SK-N-SH treated with all-trans-retinoic acid at 6 μM for 48 hours (cell line): ENCODE measurements around the gene PLA2G4F.

Experiments used
- ATAC-seq: fragments of 200-7000 bp; cut with Tn5 transposase; 3 replicates; pipeline ENCODE4 v1.9.1; 2020; ENCODE audit warnings: mild to moderate bottlenecking, moderate library complexity
- ARNTL ChIP-seq: fragments of 450-650 bp; formaldehyde crosslinking; IDR thresholded peaks from 2 replicates; pipeline ENCODE4 v1.5.0; 2020; ENCODE audit warnings: low read depth, mild to moderate bottlenecking, moderate library complexity, borderline replicate concordance
- BACH2 ChIP-seq: fragments of 250-450 bp; sonication (Bioruptor Pico); IDR thresholded peaks from 2 replicates; pipeline ENCODE4 v1.9.0; 2021; ENCODE audit warnings: mild to moderate bottlenecking, borderline replicate concordance
- CREB5 ChIP-seq: fragments of 250-450 bp; sonication (Bioruptor Pico); IDR thresholded peaks from 2 replicates; pipeline ENCODE4 v1.5.1; 2020; ENCODE audit warnings: low read depth, mild to moderate bottlenecking, moderate library complexity
- CSDC2 ChIP-seq: fragments of 250-450 bp; sonication (Bioruptor Pico); IDR thresholded peaks from 2 replicates; pipeline ENCODE4 v1.5.0; 2020; ENCODE audit warnings: mild to moderate bottlenecking, moderate library complexity
- CSRNP3 ChIP-seq: fragments of 250-450 bp; sonication (Bioruptor Pico); IDR thresholded peaks from 2 replicates; pipeline ENCODE4 v1.5.1; 2021; ENCODE audit warnings: mild to moderate bottlenecking, moderate library complexity
- ESRRG ChIP-seq: fragments of 250-450 bp; sonication (Bioruptor Pico); IDR thresholded peaks from 2 replicates; pipeline ENCODE4 v1.6.1; 2021; ENCODE audit warnings: mild to moderate bottlenecking
- GLIS3 ChIP-seq: fragments of 250-450 bp; sonication (Bioruptor Pico); IDR thresholded peaks from 2 replicates; pipeline ENCODE4 v1.5.0; 2020; ENCODE audit warnings: mild to moderate bottlenecking, moderate library complexity
- ISL1 ChIP-seq: fragments of 250-450 bp; sonication (Bioruptor Pico); IDR thresholded peaks from 2 replicates; pipeline ENCODE4 v2.1.2; 2022; ENCODE audit warnings: mild to moderate bottlenecking, moderate library complexity
- OSR1 ChIP-seq: fragments of 250-450 bp; sonication (Bioruptor Pico); IDR thresholded peaks from 2 replicates; pipeline ENCODE4 v1.8.0; 2022; ENCODE audit warnings: moderate library complexity, mild to moderate bottlenecking, inconsistent platforms
- PATZ1 ChIP-seq: fragments of 250-450 bp; sonication (Bioruptor Pico); IDR thresholded peaks from 2 replicates; pipeline ENCODE4 v1.8.0; 2020; ENCODE audit warnings: mild to moderate bottlenecking, moderate library complexity, borderline replicate concordance
- POU6F1 ChIP-seq: fragments of 250-450 bp; sonication (Bioruptor Pico); IDR thresholded peaks from 2 replicates; pipeline ENCODE4 v1.8.0; 2021; ENCODE audit warnings: low read depth, mild to moderate bottlenecking, moderate library complexity, borderline replicate concordance
- PPARA ChIP-seq: fragments of 250-450 bp; sonication (Bioruptor Pico); IDR thresholded peaks from 2 replicates; pipeline ENCODE4 v1.5.0; 2020; ENCODE audit warnings: mild to moderate bottlenecking, borderline replicate concordance
- RARB ChIP-seq: fragments of 250-450 bp; sonication (Bioruptor Pico); IDR thresholded peaks from 2 replicates; pipeline ENCODE4 v1.8.0; 2021; ENCODE audit warnings: mild to moderate bottlenecking, moderate library complexity
- SNAI2 ChIP-seq: fragments of 250-450 bp; sonication (Bioruptor Pico); IDR thresholded peaks from 2 replicates; pipeline ENCODE4 v1.5.0; 2020; ENCODE audit warnings: mild to moderate bottlenecking, moderate library complexity
- TCF4 ChIP-seq: fragments of 250-450 bp; sonication (Bioruptor Pico); IDR thresholded peaks from 2 replicates; pipeline ENCODE4 v1.8.0; 2021; ENCODE audit warnings: mild to moderate bottlenecking, moderate library complexity, borderline replicate concordance
- TOX ChIP-seq: fragments of 250-450 bp; sonication (Bioruptor Pico); IDR thresholded peaks from 2 replicates; pipeline ENCODE4 v1.8.0; 2021; ENCODE audit warnings: mild to moderate bottlenecking, moderate library complexity, borderline replicate concordance
- TSHZ2 ChIP-seq: fragments of 250-450 bp; sonication (Bioruptor Pico); IDR thresholded peaks from 2 replicates; pipeline ENCODE4 v1.5.0; 2020; ENCODE audit warnings: mild to moderate bottlenecking, moderate library complexity
- ZC3H10 ChIP-seq: fragments of 250-450 bp; sonication (Bioruptor Pico); IDR thresholded peaks from 2 replicates; pipeline ENCODE4 v1.5.1; 2021; ENCODE audit warnings: mild to moderate bottlenecking, moderate library complexity
- ZFP3 ChIP-seq: fragments of 250-450 bp; sonication (Bioruptor Pico); IDR thresholded peaks from 2 replicates; pipeline ENCODE4 v1.5.0; 2020; ENCODE audit warnings: mild to moderate bottlenecking, moderate library complexity
- ZFP30 ChIP-seq: fragments of 450-650 bp; formaldehyde crosslinking; IDR thresholded peaks from 2 replicates; pipeline ENCODE4 v1.5.0; 2022; ENCODE audit warnings: mild to moderate bottlenecking, moderate library complexity
- ZNF565 ChIP-seq: fragments of 450-650 bp; formaldehyde crosslinking; conservative IDR thresholded peaks from 2 replicates; pipeline ENCODE4 v1.5.0; 2020; ENCODE audit warnings: low read depth, mild to moderate bottlenecking, moderate library complexity
- ZNF70 ChIP-seq: fragments of 450-650 bp; formaldehyde crosslinking; IDR thresholded peaks from 2 replicates; pipeline ENCODE4 v1.5.0; 2020; ENCODE audit warnings: mild to moderate bottlenecking, moderate library complexity
- ZNF8 ChIP-seq: fragments of 450-650 bp; formaldehyde crosslinking; IDR thresholded peaks from 2 replicates; pipeline ENCODE4 v1.5.0; 2020; ENCODE audit warnings: mild to moderate bottlenecking, moderate library complexity

The PLA2G4F gene

GRCh38 chr15:42150219-42150970 lies 6.0 kb downstream of the PLA2G4F start:
- no peak for TF ChIP-seq ZNF70 (CRISPR knock-in tag)
- TF ChIP-seq PPARA (CRISPR knock-in tag) = no peak
- TF ChIP-seq ZFP3 (CRISPR knock-in tag) = no peak
- no peak for TF ChIP-seq SNAI2 (CRISPR knock-in tag)
- no peak for TF ChIP-seq CSDC2 (CRISPR knock-in tag)
- TF ChIP-seq TSHZ2 = no peak
- TF ChIP-seq ZNF565 (CRISPR knock-in tag) = no peak
- no peak for TF ChIP-seq CREB5 (CRISPR knock-in tag)
- TF ChIP-seq ARNTL (CRISPR knock-in tag) = no peak
- TF ChIP-seq POU6F1 (CRISPR knock-in tag) = no peak
- TF ChIP-seq RARB (CRISPR knock-in tag) = no peak
- TF ChIP-seq OSR1 = no peak
- TF ChIP-seq ZNF8 (CRISPR knock-in tag) = no peak
- TF ChIP-seq PATZ1 (CRISPR knock-in tag) = no peak
- no peak for TF ChIP-seq CSRNP3 (CRISPR knock-in tag)
- no peak for TF ChIP-seq ZFP30 (CRISPR knock-in tag)
- no peak for TF ChIP-seq BACH2 (CRISPR knock-in tag)
- TF ChIP-seq TCF4 (CRISPR knock-in tag) = no peak
- TF ChIP-seq TOX (CRISPR knock-in tag) = no peak
- no peak for TF ChIP-seq ISL1 (CRISPR knock-in tag)
- no peak for ATAC-seq

- ATAC-seq = no peak
- TF ChIP-seq ZNF70 (CRISPR knock-in tag) (no peak), PPARA (CRISPR knock-in tag) (no peak), ESRRG (CRISPR knock-in tag) (no peak), GLIS3 (CRISPR knock-in tag) (no peak), TOX (CRISPR knock-in tag) (no peak), ZFP3 (CRISPR knock-in tag) (no peak), PATZ1 (CRISPR knock-in tag) (no peak), ZC3H10 (CRISPR knock-in tag) (no peak), ARNTL (CRISPR knock-in tag) (no peak), ZNF8 (CRISPR knock-in tag) (no peak), BACH2 (CRISPR knock-in tag) (no peak), TCF4 (CRISPR knock-in tag) (no peak), ISL1 (CRISPR knock-in tag) (no peak), CSDC2 (CRISPR knock-in tag) (no peak), POU6F1 (CRISPR knock-in tag) (no peak)
These were observed 6.8 kb downstream of the PLA2G4F start for GRCh38 chr15:42149493-42150218.
